Activated CD8-positive, alpha-beta memory T cell treated with anti-CD3 and anti-CD28 coated beads, Interleukin-2, amount 50 U/mL, for 4 hours (primary cell): ENCODE results near the gene DDI1.

ENCODE experiments used
- DNase-seq: peaks from one replicate; pipeline ENCODE4 v3.0.0-alpha.2; 2020

The DDI1 gene

GRCh38 chr11:104086621-104087020 is 50.2 kb downstream of the DDI1 start:
- no peak for DNase-seq
